ENCODE data around the gene GABRR2. TPM values are rescaled to one million over a fixed set of nuclear protein-coding genes. Genes with fewer than 3 reads are reported as not detected.
"Not testable (repeated sequence)": the region's sequence is repeated elsewhere in the genome, so short reads cannot be mapped to it uniquely, and the experiment has no call there.

GABRR2 gene
- total RNA-seq, 2 donors from 2014 or later = 0.48 to 0.49 TPM

DNA sequence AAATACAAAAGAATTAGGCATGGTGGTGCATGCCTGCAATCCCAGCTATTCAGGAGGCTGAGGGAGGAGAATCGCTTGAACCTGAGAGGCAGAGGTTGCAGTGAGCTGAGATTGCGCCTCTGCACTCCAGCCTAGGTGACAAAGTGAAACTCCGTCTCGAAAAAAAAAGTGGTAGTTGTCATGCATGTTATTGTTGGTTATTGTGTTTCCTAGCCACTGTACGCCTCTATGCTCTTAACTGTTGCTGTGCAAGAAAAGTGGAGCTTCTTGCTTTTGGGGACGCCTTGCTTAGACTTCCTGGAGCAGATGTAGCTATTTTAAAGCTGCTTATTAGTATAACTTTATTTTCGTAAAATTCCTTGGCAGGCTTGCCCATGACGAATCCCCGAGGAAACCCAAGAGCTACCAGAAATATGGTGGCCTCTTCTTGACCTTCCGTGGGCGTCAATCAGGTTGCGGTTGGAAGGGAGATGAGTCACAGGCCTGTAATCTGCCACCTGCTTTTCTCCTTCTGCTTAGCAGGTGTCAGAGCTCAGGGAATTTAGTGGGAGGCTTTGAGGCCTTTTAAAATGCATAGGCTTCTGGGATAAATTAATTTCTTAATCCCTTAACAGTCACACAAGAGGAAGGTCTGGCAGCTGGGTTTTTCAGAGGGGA, 17.3 kb downstream of the GABRR2 start:
- H3K4me3 ChIP-seq = no peak overlapping the region
- no peak for DNase-seq
- TF ChIP-seq, protein P1, sequence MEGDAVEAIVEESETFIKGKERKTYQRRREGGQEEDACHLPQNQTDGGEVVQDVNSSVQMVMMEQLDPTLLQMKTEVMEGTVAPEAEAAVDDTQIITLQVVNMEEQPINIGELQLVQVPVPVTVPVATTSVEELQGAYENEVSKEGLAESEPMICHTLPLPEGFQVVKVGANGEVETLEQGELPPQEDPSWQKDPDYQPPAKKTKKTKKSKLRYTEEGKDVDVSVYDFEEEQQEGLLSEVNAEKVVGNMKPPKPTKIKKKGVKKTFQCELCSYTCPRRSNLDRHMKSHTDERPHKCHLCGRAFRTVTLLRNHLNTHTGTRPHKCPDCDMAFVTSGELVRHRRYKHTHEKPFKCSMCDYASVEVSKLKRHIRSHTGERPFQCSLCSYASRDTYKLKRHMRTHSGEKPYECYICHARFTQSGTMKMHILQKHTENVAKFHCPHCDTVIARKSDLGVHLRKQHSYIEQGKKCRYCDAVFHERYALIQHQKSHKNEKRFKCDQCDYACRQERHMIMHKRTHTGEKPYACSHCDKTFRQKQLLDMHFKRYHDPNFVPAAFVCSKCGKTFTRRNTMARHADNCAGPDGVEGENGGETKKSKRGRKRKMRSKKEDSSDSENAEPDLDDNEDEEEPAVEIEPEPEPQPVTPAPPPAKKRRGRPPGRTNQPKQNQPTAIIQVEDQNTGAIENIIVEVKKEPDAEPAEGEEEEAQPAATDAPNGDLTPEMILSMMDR (IDR thresholded peaks at IDR 0.05) = no peak
- H3K36me3 ChIP-seq = no peaks in the 10 kb centered on the region
- H3K9me3 ChIP-seq = no peaks in the 10 kb centered on the region
- intact Hi-C loops (cut with DNase I) = no loop called here
- H3K4me1 ChIP-seq = no peaks in the 10 kb centered on the region
- no peaks in the 10 kb centered on the region for H3K27me3 ChIP-seq
- no peak overlapping the region for H3K9ac ChIP-seq (ENCODE audit: low read depth in 2 of 2, low read length in 2 of 2)
- H3K27ac ChIP-seq = no peak overlapping the region

DNA sequence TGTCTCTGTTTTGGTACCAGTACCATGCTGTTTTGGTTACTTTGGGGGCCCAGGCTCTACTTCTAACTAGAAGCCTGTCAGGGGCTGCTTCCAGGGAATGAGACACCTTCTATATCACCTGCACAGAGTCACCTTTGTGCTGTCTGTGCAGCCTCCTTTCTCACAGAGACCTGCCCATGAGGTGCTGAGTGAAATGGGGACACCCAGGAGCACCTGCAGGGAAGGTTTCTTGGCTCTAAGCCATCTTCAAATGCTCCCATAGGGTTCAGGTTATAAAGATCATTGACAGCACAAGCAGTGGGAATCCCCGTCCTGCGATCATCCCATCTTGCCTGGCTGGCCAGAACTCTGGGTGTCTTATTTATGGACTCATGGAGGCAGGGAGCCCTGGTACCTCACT, 19.1 kb downstream of the GABRR2 start:
- intact Hi-C loops (cut with DNase I) = no loop called here
- Histone ChIP-seq H3K9me3 (no peaks in the 10 kb centered on the region), H3K27me3 (no peaks in the 10 kb centered on the region), H3K9ac (ENCODE audit: low read depth in 2 of 2, low read length in 2 of 2) (no peak overlapping the region), H3K4me3 (no peak overlapping the region), H3K36me3 (no peaks in the 10 kb centered on the region), H3K4me1 (no peaks in the 10 kb centered on the region), H3K27ac (no peak overlapping the region)
- no peak for DNase-seq
- TF ChIP-seq, protein P1 (IDR thresholded peaks at IDR 0.05) = no peak

DNA sequence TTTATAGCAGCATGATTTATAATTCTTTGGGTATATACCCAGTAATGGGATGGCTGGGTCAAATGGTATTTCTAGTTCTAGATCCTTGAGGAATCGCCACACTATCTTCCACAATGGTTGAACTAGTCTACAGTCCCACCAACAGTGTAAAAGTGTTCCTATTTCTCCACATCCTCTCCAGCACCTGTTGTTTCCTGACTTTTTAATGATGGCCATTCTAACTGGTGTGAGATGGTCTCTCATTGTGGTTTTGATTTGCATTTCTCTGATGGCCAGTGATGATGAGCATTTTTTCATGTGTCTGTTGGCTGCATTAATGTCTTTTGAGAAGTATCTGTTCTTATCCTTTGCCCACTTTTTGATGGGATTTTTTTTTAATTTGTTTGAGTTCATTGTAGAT, 20.0 kb downstream of the GABRR2 start:
- H3K9ac ChIP-seq (ENCODE audit: low read depth in 2 of 2, low read length in 2 of 2); H3K9me3 ChIP-seq; H3K4me3 ChIP-seq; DNase-seq; H3K4me1 ChIP-seq; intact Hi-C loops (cut with DNase I); H3K27ac ChIP-seq; H3K36me3 ChIP-seq; H3K27me3 ChIP-seq: not testable (repeated sequence)

DNA sequence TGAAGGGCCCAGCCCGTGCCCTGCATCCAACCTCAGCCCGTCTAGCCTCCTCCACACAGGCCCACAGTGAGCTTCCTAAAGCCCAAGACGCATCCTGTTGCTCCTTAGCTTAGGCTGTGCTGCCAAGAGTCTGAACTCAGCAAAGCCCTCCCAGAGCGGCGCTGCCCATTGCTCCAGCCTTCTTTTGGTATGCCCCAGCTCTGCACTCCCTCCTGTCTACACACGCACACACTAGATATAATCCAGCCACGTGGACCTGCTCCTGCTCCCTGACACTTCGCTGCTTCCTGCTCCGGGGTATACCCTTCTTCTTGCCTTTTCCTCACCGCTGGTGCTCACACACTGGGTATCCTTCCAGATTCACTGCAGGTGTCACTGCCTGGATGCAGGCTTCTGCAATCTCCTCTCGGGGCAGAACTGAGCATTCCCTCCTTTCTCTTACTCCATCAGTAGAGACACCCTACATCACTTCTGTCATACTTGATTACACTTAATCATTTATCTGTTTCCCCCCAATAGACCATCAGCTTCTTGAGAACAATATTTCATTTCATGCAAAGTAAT, 23.8 kb downstream of the GABRR2 start:
- TF ChIP-seq, protein P1 (IDR thresholded peaks at IDR 0.05) = no peak
- no peak for DNase-seq
- H3K9me3 ChIP-seq = no peaks in the 10 kb centered on the region
- H3K9ac ChIP-seq (ENCODE audit: low read depth in 2 of 2, low read length in 2 of 2) = no peak overlapping the region
- intact Hi-C loops (cut with DNase I) = no loop called here
- no peaks in the 10 kb centered on the region for H3K4me1 ChIP-seq
- no peaks in the 10 kb centered on the region for H3K27me3 ChIP-seq
- H3K4me3 ChIP-seq = no peak overlapping the region
- no peak overlapping the region for H3K27ac ChIP-seq
- no peaks in the 10 kb centered on the region for H3K36me3 ChIP-seq

DNA sequence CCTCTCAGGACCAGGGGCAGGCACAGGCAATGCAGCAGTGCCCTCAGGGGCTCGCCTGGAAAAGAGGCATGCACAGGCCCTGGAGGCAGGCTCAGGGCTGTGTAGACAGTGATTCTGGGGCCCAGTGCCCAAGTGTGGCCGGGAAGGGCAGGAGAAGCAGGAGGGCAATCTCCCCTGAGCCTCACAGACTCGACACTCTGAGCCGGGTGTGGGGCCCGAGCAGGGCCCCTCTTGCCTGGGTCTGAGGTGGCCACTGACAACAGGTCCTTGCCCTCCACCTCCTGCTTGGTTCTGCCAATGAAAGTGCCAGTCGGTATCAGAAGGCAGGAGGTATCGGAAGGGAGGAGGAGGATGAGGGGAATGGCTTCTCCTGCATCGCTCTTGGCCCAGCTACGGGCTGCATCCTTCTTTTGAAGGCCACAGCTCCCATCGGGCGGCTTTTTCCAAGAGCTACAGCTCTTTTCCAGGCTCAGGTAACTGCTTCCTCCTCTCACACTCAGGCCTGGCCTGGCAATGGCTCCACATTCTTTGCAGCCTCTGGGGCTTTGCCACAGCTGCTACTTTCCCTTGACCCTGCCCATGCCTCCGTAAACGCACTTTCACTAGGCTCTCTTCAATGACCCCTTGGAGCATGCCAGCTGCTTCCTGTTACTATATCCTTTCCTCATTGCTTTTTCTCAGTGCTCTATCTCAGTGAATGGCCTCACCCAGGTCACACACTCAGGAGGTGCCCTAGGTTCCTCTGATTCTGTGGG, 24.5 kb downstream of the GABRR2 start:
- H3K36me3 ChIP-seq = no peaks in the 10 kb centered on the region
- H3K9ac ChIP-seq (ENCODE audit: low read depth in 2 of 2, low read length in 2 of 2) = no peak overlapping the region
- no peak overlapping the region for H3K4me3 ChIP-seq
- H3K4me1 ChIP-seq = no peaks in the 10 kb centered on the region
- H3K27ac ChIP-seq = no peak overlapping the region
- intact Hi-C loops (cut with DNase I) = no loop called here
- no peaks in the 10 kb centered on the region for H3K9me3 ChIP-seq
- DNase-seq = no peak
- H3K27me3 ChIP-seq = no peaks in the 10 kb centered on the region
- TF ChIP-seq, protein P1 (IDR thresholded peaks at IDR 0.05) = no peak

DNA sequence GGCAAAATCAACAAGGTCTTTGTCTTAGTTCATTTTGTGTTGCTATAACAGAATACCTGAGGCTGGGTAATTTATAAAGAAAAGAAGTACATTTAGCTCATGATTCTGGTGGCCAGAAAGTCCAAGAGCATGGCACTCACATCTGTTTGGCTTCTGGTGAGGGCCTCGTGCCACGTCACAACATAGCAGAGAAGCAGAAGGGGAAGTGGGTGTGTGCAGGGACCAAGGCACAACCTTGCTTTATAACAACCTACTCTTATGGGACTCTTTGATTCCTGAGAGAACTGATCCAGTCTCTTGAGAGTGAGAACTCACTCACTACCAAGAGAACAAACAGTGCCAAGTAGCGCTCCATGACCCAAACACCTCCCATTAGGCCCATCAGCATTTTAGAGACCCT, 25.4 kb downstream of the GABRR2 start:
- Histone ChIP-seq H3K9me3 (no peaks in the 10 kb centered on the region), H3K27ac (no peak overlapping the region), H3K27me3 (no peaks in the 10 kb centered on the region), H3K36me3 (no peaks in the 10 kb centered on the region), H3K4me1 (no peaks in the 10 kb centered on the region), H3K4me3 (no peak overlapping the region), H3K9ac (ENCODE audit: low read depth in 2 of 2, low read length in 2 of 2) (no peak overlapping the region)
- TF ChIP-seq, protein P1 (IDR thresholded peaks at IDR 0.05) = no peak
- DNase-seq = no peak
- intact Hi-C loops (cut with DNase I) = no loop called here

Data from colonic mucosa (tissue), 4 donors.